Testis (tissue), 2 donors: ENCODE data around the gene ZYX.

Experiments used
- CTCF ChIP-seq, 3 experiments: fragments of 450-650 bp in 2 of 3; fragments of 200-600 bp in 1 of 3; sonication (generic) in 1 of 3; IDR thresholded peaks; one replicate each; pipeline ENCODE4 v1.5.1; 2016 to 2019; ENCODE audit warnings: antibody characterized with exemption in 3 of 3, mild to moderate bottlenecking in 2 of 3, moderate library complexity in 1 of 3
- POLR2A ChIP-seq: fragments of 450-650 bp; IDR thresholded peaks from one replicate; pipeline ENCODE4 v1.6.1; 2017; ENCODE audit warnings: antibody characterized with exemption, mild to moderate bottlenecking, moderate library complexity

GRCh38 chr7:143351060-143351459 lies 30.1 kb upstream of the ZYX start:
- TF ChIP-seq CTCF (IDR thresholded peaks at IDR 0.05) (no peak), POLR2A (no peak)
